Prostate gland (tissue), 2 donors: ENCODE measurements around the gene AZIN2.

Experiments used
- CTCF ChIP-seq, 4 experiments: fragments of 200-600 bp in 2 of 4; fragments of 450-650 bp in 2 of 4; sonication (generic) in 2 of 4; IDR thresholded peaks; 1 replicate in 3 of 4; 2 replicates in 1 of 4; pipeline ENCODE4 v1.5.1; 2016 to 2019; ENCODE audit warnings: antibody characterized with exemption in 4 of 4, mild to moderate bottlenecking in 2 of 4, moderate library complexity in 2 of 4
- POLR2A ChIP-seq: fragments of 450-650 bp; IDR thresholded peaks from one replicate; pipeline ENCODE4 v1.6.1; 2016; ENCODE audit warnings: antibody characterized with exemption, mild to moderate bottlenecking
- POLR2AphosphoS5 ChIP-seq: sonication (generic); formaldehyde crosslinking; IDR thresholded peaks from one replicate; pipeline ENCODE4 v1.6.1; 2017; ENCODE audit warnings: antibody characterized with exemption

GRCh38 chr1:33147275-33147996, 66.5 kb downstream of the AZIN2 start:
- TF ChIP-seq CTCF (IDR thresholded peaks at IDR 0.05): no peak
- TF ChIP-seq POLR2A: no peak
- TF ChIP-seq POLR2AphosphoS5: no peak
